GM20431 (cell line): ENCODE measurements around the gene ABCC11.
"Not testable (repeated sequence)": the region's sequence is repeated elsewhere in the genome, so short reads cannot be mapped to it uniquely, and the experiment has no call there.

ENCODE experiments used
- in situ Hi-C: fragments of 300-500 bp; cut with MseI, MboI; formaldehyde crosslinking; loops from one replicate; pipeline ENCODE4 v1.15.0; 2020; ENCODE audit warnings: low sequenced_read_pairs; ENCODE audit not compliant: unreplicated experiment

ABCC11 gene

GRCh38 chr16:48206594-48207242 lies 40.6 kb downstream of the ABCC11 start:
- in situ Hi-C loops: loop anchor here (25.0 kb wide), 1 partner anchor 431 kb away; no protein-coding TSS in a partner anchor

GRCh38 chr16:48204825-48205151 lies 42.6 kb downstream of the ABCC11 start:
- in situ Hi-C loops: loop anchor here (25.0 kb wide), 1 partner anchor 433 kb away; no protein-coding TSS in a partner anchor

- in situ Hi-C loops: loop anchor here (25.0 kb wide), 1 partner anchor 433 kb away; no protein-coding TSS in a partner anchor
These were observed 43.1 kb downstream of the ABCC11 start for GRCh38 chr16:48203974-48204824.

GRCh38 chr16:48201515-48202201 lies 45.7 kb downstream of the ABCC11 start:
- in situ Hi-C loops: loop anchor here (25.0 kb wide), 1 partner anchor 436 kb away; no protein-coding TSS in a partner anchor

GRCh38 chr16:48197294-48197693 lies 50.0 kb downstream of the ABCC11 start:
- in situ Hi-C loops: no loop called here

- in situ Hi-C loops: no loop called here
These were observed 52.3 kb downstream of the ABCC11 start for GRCh38 chr16:48194828-48195556.

- in situ Hi-C loops: no loop called here
These were observed 53.5 kb downstream of the ABCC11 start for GRCh38 chr16:48193846-48194245.

GRCh38 chr16:48188449-48189102 lies 58.8 kb downstream of the ABCC11 start:
- in situ Hi-C loops: no loop called here

- in situ Hi-C loops: no loop called here
These were observed 59.6 kb downstream of the ABCC11 start for GRCh38 chr16:48187779-48188178.

- in situ Hi-C loops: no loop called here
These were observed 62.7 kb downstream of the ABCC11 start for GRCh38 chr16:48184681-48185080.

- in situ Hi-C loops: no loop called here
These were observed 64.3 kb downstream of the ABCC11 start for GRCh38 chr16:48182979-48183537.

- in situ Hi-C loops: not testable (repeated sequence)
These were observed 65.4 kb downstream of the ABCC11 start for GRCh38 chr16:48181746-48182520.

- in situ Hi-C loops: no loop called here
These were observed 66.4 kb downstream of the ABCC11 start for GRCh38 chr16:48180868-48181480.

GRCh38 chr16:48176635-48177408 lies 70.5 kb downstream of the ABCC11 start:
- in situ Hi-C loops: no loop called here

GRCh38 chr16:48173889-48174288 lies 73.5 kb downstream of the ABCC11 start:
- in situ Hi-C loops: loop anchor here (25.0 kb wide), 3 partner anchors 1012 to 1212 kb away; partner anchors contain the start of gene DNAJA2

- in situ Hi-C loops: loop anchor here (25.0 kb wide), 3 partner anchors 1010 to 1210 kb away; partner anchors contain the start of gene DNAJA2
These were observed 74.7 kb downstream of the ABCC11 start for GRCh38 chr16:48172682-48173081.

GRCh38 chr16:48169896-48170295 lies 77.4 kb downstream of the ABCC11 start:
- in situ Hi-C loops: loop anchor here (25.0 kb wide), 3 partner anchors 1008 to 1208 kb away; partner anchors contain the start of gene DNAJA2
